ENCODE measurements around the gene HLTF.
"Not testable (repeated sequence)": the region's sequence is repeated elsewhere in the genome, so short reads cannot be mapped to it uniquely, and the experiment has no call there.

Gene HLTF

GRCh38 chr3:149015393-149015792 is 70.9 kb downstream of the HLTF start:
- no peak for DNase-seq

- no peak for DNase-seq
Measured at GRCh38 chr3:149013726-149014125, 72.6 kb downstream of the HLTF start.

- no peak for DNase-seq
Measured at GRCh38 chr3:149011676-149012075, 74.7 kb downstream of the HLTF start.

- no peak for DNase-seq
Measured at GRCh38 chr3:149010966-149011365, 75.4 kb downstream of the HLTF start.

DNA sequence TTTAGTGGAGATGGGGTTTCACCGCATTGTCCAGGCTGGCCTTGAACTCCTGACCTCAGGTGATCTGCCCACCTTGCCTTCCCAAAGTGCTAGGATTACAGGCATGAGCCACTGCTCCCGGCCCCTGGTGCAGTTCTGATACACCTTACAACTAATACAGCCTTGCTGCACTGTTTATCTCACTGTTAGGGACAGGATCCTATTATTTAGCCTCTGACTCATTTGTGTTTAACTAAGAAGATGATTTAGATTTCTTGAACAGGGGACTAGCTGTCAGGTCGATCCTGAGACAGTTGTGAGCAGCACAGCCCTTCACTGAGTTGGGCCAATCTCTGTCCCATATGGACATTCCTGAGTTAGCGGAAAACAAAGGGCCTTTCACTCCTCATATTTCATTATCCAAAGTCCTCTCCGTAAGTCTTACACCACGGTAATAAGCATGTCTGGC is 75.8 kb downstream of the HLTF start:
- no peak for DNase-seq

GRCh38 chr3:149009732-149010131 is 76.6 kb downstream of the HLTF start:
- DNase-seq: no peak

DNA sequence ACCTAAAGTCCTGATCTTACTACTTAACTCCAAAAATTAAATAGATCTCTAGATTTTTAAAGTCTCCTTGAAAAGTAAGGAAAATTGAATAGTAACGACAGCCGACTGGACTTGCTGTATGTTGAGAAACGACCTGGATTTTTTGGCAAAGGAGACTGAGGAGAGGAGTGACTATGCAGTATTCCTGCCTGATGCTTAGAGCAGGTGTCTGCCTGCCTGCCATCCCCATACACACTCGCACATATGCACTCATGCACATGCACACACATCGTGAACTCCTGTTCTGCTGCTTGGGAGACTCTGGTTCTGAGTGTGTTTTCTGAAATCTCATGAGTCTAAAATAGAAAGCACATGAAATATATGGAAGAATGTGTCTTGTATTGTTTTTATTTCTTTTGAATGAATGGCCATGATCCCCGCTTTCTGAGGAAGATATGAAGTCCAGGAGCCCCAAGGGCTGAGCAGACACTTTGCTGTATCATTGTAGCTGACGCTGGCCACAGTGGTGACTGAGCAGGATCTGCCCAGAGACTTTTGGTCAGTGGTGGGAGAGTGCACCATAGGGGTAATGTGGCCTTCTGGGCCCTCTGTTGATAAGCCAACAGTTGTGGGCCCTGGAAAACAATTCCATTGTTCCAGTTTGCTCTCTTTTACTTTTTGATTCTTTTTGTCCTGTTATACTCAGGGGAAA is 78.6 kb downstream of the HLTF start:
- no peak for DNase-seq

- DNase-seq: no peak
Measured at GRCh38 chr3:149005416-149005815, 80.9 kb downstream of the HLTF start.

DNA sequence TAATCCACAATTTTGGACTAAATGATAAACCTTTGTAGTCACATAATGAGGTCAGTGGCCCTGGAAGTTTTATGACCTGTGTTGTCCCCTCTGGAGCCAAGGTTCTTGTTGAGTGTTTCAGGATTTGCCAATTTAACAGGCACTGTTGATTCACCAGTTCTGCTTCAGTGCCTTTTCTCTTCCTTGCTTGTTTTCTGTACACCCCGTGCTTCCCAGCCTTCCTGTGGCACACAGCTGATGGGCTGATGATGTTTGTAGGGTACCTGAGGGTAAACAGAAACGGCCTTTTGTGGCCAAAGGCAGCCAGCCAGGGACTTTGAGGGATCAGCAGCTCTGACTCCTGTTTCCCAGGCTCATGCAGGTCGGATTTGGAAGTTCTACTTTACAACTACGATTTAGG is 81.7 kb downstream of the HLTF start:
- no peak for DNase-seq

GRCh38 chr3:149003653-149004305 is 82.6 kb downstream of the HLTF start:
- no peak for DNase-seq

DNA sequence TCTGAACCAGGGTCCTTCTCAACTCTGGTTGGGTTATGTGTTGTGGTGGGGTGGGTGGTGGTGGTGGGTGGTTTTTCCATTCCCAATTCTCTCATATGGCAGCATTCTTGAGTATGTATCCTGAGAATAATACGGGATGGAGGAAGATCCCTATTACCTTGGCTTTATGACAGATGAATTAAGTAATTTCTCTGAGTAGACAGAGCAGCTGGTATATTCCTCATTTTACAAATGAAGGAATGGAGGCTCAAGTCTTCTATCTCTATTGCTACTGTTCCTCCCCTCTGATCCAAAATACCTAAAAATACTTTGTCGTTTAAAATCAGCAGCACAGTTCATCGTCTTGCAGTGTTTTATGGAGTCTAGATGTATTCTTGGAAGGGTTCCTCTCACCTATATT is 84.6 kb downstream of the HLTF start:
- no peak for DNase-seq

DNA sequence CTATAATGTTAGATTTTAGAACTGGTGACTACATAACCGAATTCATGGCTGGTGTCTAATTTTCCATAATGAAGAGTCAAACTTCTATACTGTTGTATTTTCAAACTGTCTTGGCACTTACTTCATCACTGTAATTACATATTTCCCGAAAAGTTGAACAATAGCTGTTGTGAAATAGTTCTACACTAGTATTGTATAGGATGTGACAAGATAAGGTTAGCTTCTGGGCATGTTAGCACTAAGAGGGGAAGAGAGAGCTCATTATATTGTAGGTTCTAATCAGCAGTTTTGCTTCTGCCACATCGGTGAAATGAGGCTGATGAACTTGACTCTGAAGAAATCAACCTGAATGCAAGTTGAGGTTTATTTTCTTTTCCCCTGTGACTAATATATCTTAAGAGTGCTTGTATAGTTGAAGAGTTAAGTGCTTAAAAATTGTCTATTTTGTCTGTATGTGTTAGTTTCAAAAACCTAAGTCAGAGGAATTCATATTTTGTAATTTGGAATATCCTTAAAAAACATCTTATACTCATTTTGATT is 86.1 kb downstream of the HLTF start:
- no peak for DNase-seq

- DNase-seq: no peak
Measured at GRCh38 chr3:148999806-149000205, 86.5 kb downstream of the HLTF start.

DNA sequence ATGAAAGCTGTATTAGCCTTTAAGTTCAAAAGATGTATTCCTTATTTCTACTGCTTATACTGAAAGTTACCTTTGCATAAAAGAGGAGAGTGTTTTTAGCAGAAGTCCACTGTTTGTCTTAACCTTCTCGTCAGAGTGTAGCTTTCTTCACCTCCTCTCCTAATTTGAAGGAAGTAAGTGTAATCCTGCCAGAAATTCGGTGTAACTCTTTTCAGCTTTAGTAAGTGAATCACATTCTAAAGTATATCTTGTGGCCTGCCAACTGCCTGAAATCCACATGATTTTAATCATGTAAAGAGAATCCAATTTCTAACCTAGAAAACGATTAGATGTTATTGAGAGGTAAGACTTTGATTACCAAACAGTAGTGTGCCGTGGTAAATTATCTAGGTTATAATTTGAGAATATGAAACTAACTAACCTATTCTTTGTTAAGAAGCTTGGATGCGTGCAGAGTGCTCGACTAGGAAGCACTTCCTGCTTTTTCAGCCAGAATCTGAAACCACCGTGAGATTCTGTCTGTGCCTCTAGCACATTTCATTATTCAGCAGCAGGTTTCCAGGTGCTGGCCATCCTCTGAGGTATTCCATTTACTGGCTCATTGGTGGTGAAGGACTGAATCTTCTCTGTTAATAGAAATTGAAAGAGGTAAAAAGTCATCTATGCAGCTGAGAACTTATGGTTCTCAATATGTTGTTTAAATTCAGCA is 87.5 kb downstream of the HLTF start:
- no peak for DNase-seq

DNA sequence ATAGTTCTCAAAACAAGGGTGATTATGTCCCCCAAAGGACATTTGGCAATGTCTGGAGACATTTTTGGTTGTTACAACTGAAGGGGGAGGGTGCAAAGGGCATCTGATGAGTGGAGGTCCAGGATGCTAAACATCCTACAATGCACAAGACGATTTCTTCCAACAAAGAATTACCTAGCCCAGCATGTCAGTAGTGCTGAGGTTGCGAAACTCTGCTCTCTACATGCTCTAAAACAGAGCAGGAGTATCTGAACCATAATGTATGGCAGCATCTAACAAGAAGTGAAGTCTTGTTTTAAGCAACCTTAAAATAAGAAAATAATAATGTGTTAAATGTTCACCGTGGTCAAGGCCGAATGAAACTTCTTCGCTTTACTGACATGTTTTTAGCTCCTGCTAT is 88.0 kb downstream of the HLTF start:
- no peak for DNase-seq

GRCh38 chr3:148997623-148998022 is 88.7 kb downstream of the HLTF start:
- DNase-seq: no peak

GRCh38 chr3:148992635-148993255 is 93.6 kb downstream of the HLTF start:
- DNase-seq: no peak

GRCh38 chr3:148992027-148992634 is 94.2 kb downstream of the HLTF start:
- DNase-seq: peak; percentile 42

DNA sequence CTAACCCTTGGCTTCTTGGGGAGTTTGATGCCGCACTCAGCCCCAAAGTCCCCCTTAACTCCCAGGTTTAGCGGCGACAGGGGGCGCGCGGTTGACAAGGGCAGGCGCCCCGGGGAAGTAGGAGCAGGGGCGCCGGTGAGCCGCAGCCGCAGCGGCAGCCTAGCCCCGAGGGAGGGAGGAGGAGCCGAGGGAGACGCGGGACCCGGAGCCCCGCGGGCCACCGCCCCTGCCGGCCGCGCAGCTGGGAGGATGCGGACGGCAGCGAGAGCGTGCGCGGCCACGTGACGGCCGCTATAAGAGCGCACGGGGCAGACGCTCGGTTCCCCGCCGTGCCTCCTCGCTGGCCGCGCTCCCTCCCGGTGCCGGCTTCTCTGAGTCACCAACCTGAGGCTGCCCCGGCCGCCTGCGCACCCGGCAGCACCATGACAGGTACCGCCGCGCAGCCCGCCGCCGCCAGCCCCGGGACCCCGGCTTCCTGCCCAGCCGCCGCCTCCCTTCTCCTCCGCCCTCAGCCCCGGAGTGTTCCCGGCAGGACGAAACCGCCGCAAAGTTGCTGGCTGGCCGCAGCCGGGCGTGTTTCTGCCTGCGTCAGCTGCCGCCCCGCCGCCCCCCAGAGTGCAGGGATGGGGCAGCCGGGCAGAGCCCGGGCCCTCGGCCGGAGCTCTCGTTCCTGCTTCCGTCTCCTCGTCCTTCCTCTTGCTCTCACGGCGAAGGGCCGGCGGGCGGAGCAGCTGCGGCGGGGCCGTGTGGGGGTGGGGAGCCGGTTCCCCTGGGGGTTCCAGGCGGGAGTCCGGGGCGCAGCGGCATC is 94.9 kb downstream of the HLTF start, which contains the start of gene GYG1:
Gene GYG1 (plus strand): TSS at position 322 of the 808 bp plus-strand sequence. CDS start 101 bp downstream, at position 423.
- peak; percentile 81 for DNase-seq

DNA sequence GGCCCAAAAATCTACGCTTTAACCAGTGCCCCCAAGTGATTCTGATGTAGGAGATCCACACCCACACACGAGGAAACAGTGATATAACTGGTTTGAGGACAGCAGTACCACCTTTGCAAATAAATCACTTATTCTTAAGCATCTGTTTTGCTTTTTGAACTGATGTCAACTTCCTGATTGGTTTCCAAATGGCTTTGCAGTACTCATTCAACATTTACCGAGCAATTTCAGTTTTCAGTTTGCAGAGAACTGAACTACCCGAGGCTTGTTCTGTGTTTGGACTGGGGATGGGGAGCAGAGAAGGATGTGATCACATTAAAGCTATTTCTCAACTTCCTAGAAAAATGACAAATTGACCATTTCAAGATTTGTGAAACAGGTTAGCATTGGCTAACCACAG is 96.1 kb downstream of the HLTF start:
- DNase-seq: no peak

DNA sequence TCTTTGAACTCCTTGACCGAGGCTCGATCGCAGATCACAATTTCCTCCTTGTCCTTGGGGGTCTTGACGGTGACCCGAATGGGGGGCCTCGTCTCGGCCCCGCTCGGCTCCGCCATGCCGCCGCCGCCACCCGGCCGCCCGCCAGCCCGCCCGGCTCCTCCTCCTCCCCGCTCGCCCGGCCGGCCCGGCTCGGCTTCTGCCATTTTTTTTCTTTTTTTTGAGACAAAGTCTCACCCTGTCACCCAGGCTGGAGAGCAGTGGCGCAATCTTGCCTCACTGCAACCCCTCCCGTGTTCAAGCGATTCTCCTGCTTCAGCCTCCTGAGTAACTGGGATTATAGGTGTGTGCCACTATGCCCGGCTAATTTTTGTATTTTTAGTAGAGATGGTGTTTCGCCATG is 98.8 kb downstream of the HLTF start:
- not testable (repeated sequence) for DNase-seq

DNA sequence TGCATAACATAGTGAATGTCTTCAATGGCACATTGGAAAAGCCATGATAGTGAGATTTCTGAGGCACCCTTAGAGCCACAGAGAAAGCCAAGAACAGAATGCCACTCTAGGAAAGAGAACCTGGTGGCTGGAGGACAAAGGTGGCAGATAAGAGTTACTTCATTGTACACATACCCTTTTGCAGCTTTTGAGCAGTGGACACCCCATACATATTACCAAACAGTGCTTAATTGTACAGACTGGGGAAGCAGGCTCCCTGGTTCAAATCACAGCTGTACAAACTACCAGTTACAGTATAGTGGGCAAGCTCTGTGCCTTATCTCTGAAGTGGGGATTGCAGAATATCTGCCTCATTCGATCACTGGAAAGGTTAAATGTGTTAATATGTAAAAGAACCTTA is 105.1 kb downstream of the HLTF start:
- DNase-seq: no peak

Data from activated CD4-positive, alpha-beta T cell treated with anti-CD3 and anti-CD28 coated beads for 48 hours (primary cell).